Measurements from ENCODE around the gene CYB561D1.
"Not testable (repeated sequence)": the region's sequence is repeated elsewhere in the genome, so short reads cannot be mapped to it uniquely, and the experiment has no call there.

The CYB561D1 gene

GRCh38 chr1:109493805-109494539, at the start of gene CYB561D1:
CYB561D1 (plus strand) TSS chr1:109494094; CDS start chr1:109494140, 46 bp downstream.
- no peaks in the 10 kb centered on the region for H3K9me3 ChIP-seq (ENCODE audit: control insufficient read depth in 1 of 2, low read length in 2 of 2)
- H3K9ac ChIP-seq (ENCODE audit: low read depth in 1 of 2, low read length in 2 of 2): peak within 1 kb of the TSS; percentile 67 to 94
- H3K4me1 ChIP-seq (ENCODE audit: control insufficient read depth in 1 of 2, insufficient read depth in 2 of 2, low read length in 2 of 2): peaks cover 20 to 27% of the 10 kb centered on the region in 2 donors
- H3K27ac ChIP-seq (ENCODE audit: low read depth, low read length): peak within 1 kb of the TSS; percentile 69
- H3K4me3 ChIP-seq (ENCODE audit: low read depth in 1 of 2, low read length in 2 of 2): peak within 1 kb of the TSS; percentile 91 to 99
- H3K36me3 ChIP-seq (ENCODE audit: control insufficient read depth in 1 of 2, insufficient read depth in 2 of 2, low read length in 2 of 2): peaks cover 16 to 30% of the 10 kb centered on the region in 2 donors
- H3K27me3 ChIP-seq (ENCODE audit: control insufficient read depth in 1 of 2, insufficient read depth in 2 of 2, low read length in 2 of 2): no peaks in the 10 kb centered on the region

GRCh38 chr1:109444346-109444745, 49.5 kb upstream of the CYB561D1 start:
- no peaks in the 10 kb centered on the region for H3K4me1 ChIP-seq (ENCODE audit: control insufficient read depth in 1 of 2, insufficient read depth in 2 of 2, low read length in 2 of 2)
- no peak overlapping the region for H3K4me3 ChIP-seq (ENCODE audit: low read depth in 1 of 2, low read length in 2 of 2)
- H3K9me3 ChIP-seq (ENCODE audit: control insufficient read depth in 1 of 2, low read length in 2 of 2): no peaks in the 10 kb centered on the region

GRCh38 chr1:109445949-109446695, 47.8 kb upstream of the CYB561D1 start:
- H3K27ac ChIP-seq (ENCODE audit: low read depth, low read length); H3K4me1 ChIP-seq (ENCODE audit: control insufficient read depth in 1 of 2, insufficient read depth in 2 of 2, low read length in 2 of 2); H3K36me3 ChIP-seq (ENCODE audit: control insufficient read depth in 1 of 2, insufficient read depth in 2 of 2, low read length in 2 of 2); H3K9ac ChIP-seq (ENCODE audit: low read depth in 1 of 2, low read length in 2 of 2); H3K9me3 ChIP-seq (ENCODE audit: control insufficient read depth in 1 of 2, low read length in 2 of 2); H3K4me3 ChIP-seq (ENCODE audit: low read depth in 1 of 2, low read length in 2 of 2): not testable (repeated sequence)
- peaks cover 7 to 13% of the 10 kb centered on the region in 2 donors for H3K27me3 ChIP-seq (ENCODE audit: control insufficient read depth in 1 of 2, insufficient read depth in 2 of 2, low read length in 2 of 2)

More at GRCh38 chr1:109444346-109444745, 49.5 kb upstream of the CYB561D1 start:
- no peak overlapping the region for H3K27ac ChIP-seq (ENCODE audit: low read depth, low read length)
- peaks cover 7 to 13% of the 10 kb centered on the region in 2 donors for H3K27me3 ChIP-seq (ENCODE audit: control insufficient read depth in 1 of 2, insufficient read depth in 2 of 2, low read length in 2 of 2)
- no peak overlapping the region for H3K9ac ChIP-seq (ENCODE audit: low read depth in 1 of 2, low read length in 2 of 2)
- H3K36me3 ChIP-seq (ENCODE audit: control insufficient read depth in 1 of 2, insufficient read depth in 2 of 2, low read length in 2 of 2): no peaks in the 10 kb centered on the region

GRCh38 chr1:109447524-109447923, 46.4 kb upstream of the CYB561D1 start:
- H3K4me3 ChIP-seq (ENCODE audit: low read depth in 1 of 2, low read length in 2 of 2): no peak overlapping the region
- no peaks in the 10 kb centered on the region for H3K4me1 ChIP-seq (ENCODE audit: control insufficient read depth in 1 of 2, insufficient read depth in 2 of 2, low read length in 2 of 2)
- H3K36me3 ChIP-seq (ENCODE audit: control insufficient read depth in 1 of 2, insufficient read depth in 2 of 2, low read length in 2 of 2): no peaks in the 10 kb centered on the region
- H3K9ac ChIP-seq (ENCODE audit: low read depth in 1 of 2, low read length in 2 of 2): no peak overlapping the region
- no peak overlapping the region for H3K27ac ChIP-seq (ENCODE audit: low read depth, low read length)
- H3K27me3 ChIP-seq (ENCODE audit: control insufficient read depth in 1 of 2, insufficient read depth in 2 of 2, low read length in 2 of 2): peaks cover 4 to 6% of the 10 kb centered on the region in 2 donors
- H3K9me3 ChIP-seq (ENCODE audit: control insufficient read depth in 1 of 2, low read length in 2 of 2): no peaks in the 10 kb centered on the region

GRCh38 chr1:109454497-109455133, 39.3 kb upstream of the CYB561D1 start:
- Histone ChIP-seq H3K36me3 (ENCODE audit: control insufficient read depth in 1 of 2, insufficient read depth in 2 of 2, low read length in 2 of 2) (no peaks in the 10 kb centered on the region), H3K4me1 (ENCODE audit: control insufficient read depth in 1 of 2, insufficient read depth in 2 of 2, low read length in 2 of 2) (no peaks in the 10 kb centered on the region), H3K4me3 (ENCODE audit: low read depth in 1 of 2, low read length in 2 of 2) (no peak overlapping the region), H3K9me3 (ENCODE audit: control insufficient read depth in 1 of 2, low read length in 2 of 2) (peaks cover 2 to 9% of the 10 kb centered on the region in 2 donors), H3K27ac (ENCODE audit: low read depth, low read length) (no peak overlapping the region), H3K27me3 (ENCODE audit: control insufficient read depth in 1 of 2, insufficient read depth in 2 of 2, low read length in 2 of 2) (no peaks in the 10 kb centered on the region), H3K9ac (ENCODE audit: low read depth in 1 of 2, low read length in 2 of 2) (no peak overlapping the region)

- no peak overlapping the region for H3K4me3 ChIP-seq (ENCODE audit: low read depth in 1 of 2, low read length in 2 of 2)
- H3K36me3 ChIP-seq (ENCODE audit: control insufficient read depth in 1 of 2, insufficient read depth in 2 of 2, low read length in 2 of 2): no peaks in the 10 kb centered on the region
- H3K9ac ChIP-seq (ENCODE audit: low read depth in 1 of 2, low read length in 2 of 2): no peak overlapping the region
- no peaks in the 10 kb centered on the region for H3K4me1 ChIP-seq (ENCODE audit: control insufficient read depth in 1 of 2, insufficient read depth in 2 of 2, low read length in 2 of 2)
- H3K27me3 ChIP-seq (ENCODE audit: control insufficient read depth in 1 of 2, insufficient read depth in 2 of 2, low read length in 2 of 2): peaks cover 0 to 4% of the 10 kb centered on the region in 2 donors
- H3K27ac ChIP-seq (ENCODE audit: low read depth, low read length): no peak overlapping the region
- peaks cover 2 to 9% of the 10 kb centered on the region in 2 donors for H3K9me3 ChIP-seq (ENCODE audit: control insufficient read depth in 1 of 2, low read length in 2 of 2)
Observed at GRCh38 chr1:109457819-109458218, 36.1 kb upstream of the CYB561D1 start.

GRCh38 chr1:109466125-109466451, 27.8 kb upstream of the CYB561D1 start:
- no peak overlapping the region for H3K9ac ChIP-seq (ENCODE audit: low read depth in 1 of 2, low read length in 2 of 2)
- no peaks in the 10 kb centered on the region for H3K9me3 ChIP-seq (ENCODE audit: control insufficient read depth in 1 of 2, low read length in 2 of 2)
- H3K4me3 ChIP-seq (ENCODE audit: low read depth in 1 of 2, low read length in 2 of 2): peak overlapping the region; percentile 49 to 65
- peak overlapping the region; percentile 3 for H3K27ac ChIP-seq (ENCODE audit: low read depth, low read length)
- no peaks in the 10 kb centered on the region for H3K36me3 ChIP-seq (ENCODE audit: control insufficient read depth in 1 of 2, insufficient read depth in 2 of 2, low read length in 2 of 2)
- peaks cover 49 to 67% of the 10 kb centered on the region in 2 donors for H3K27me3 ChIP-seq (ENCODE audit: control insufficient read depth in 1 of 2, insufficient read depth in 2 of 2, low read length in 2 of 2)
- peaks cover 0 to 4% of the 10 kb centered on the region in 2 donors for H3K4me1 ChIP-seq (ENCODE audit: control insufficient read depth in 1 of 2, insufficient read depth in 2 of 2, low read length in 2 of 2)

GRCh38 chr1:109466452-109467300, 27.2 kb upstream of the CYB561D1 start, which contains the start of gene SYPL2:
SYPL2 (plus strand) TSS chr1:109466546; CDS start chr1:109466844, 298 bp downstream.
- peak within 1 kb of the TSS; percentile 49 to 65 for H3K4me3 ChIP-seq (ENCODE audit: low read depth in 1 of 2, low read length in 2 of 2)
- peaks cover 51 to 67% of the 10 kb centered on the region in 2 donors for H3K27me3 ChIP-seq (ENCODE audit: control insufficient read depth in 1 of 2, insufficient read depth in 2 of 2, low read length in 2 of 2)
- no peaks in the 10 kb centered on the region for H3K36me3 ChIP-seq (ENCODE audit: control insufficient read depth in 1 of 2, insufficient read depth in 2 of 2, low read length in 2 of 2)
- H3K9me3 ChIP-seq (ENCODE audit: control insufficient read depth in 1 of 2, low read length in 2 of 2): no peaks in the 10 kb centered on the region
- H3K9ac ChIP-seq (ENCODE audit: low read depth in 1 of 2, low read length in 2 of 2): no peak within 1 kb of the TSS
- H3K4me1 ChIP-seq (ENCODE audit: control insufficient read depth in 1 of 2, insufficient read depth in 2 of 2, low read length in 2 of 2): peaks cover 0 to 4% of the 10 kb centered on the region in 2 donors
- H3K27ac ChIP-seq (ENCODE audit: low read depth, low read length): peak within 1 kb of the TSS; percentile 10

- Histone ChIP-seq H3K9ac (ENCODE audit: low read depth in 1 of 2, low read length in 2 of 2) (no peak overlapping the region), H3K36me3 (ENCODE audit: control insufficient read depth in 1 of 2, insufficient read depth in 2 of 2, low read length in 2 of 2) (no peaks in the 10 kb centered on the region), H3K9me3 (ENCODE audit: control insufficient read depth in 1 of 2, low read length in 2 of 2) (no peaks in the 10 kb centered on the region), H3K27me3 (ENCODE audit: control insufficient read depth in 1 of 2, insufficient read depth in 2 of 2, low read length in 2 of 2) (peaks cover 51 to 67% of the 10 kb centered on the region in 2 donors), H3K4me3 (ENCODE audit: low read depth in 1 of 2, low read length in 2 of 2) (no peak overlapping the region), H3K4me1 (ENCODE audit: control insufficient read depth in 1 of 2, insufficient read depth in 2 of 2, low read length in 2 of 2) (peaks cover 0 to 4% of the 10 kb centered on the region in 2 donors), H3K27ac (ENCODE audit: low read depth, low read length) (no peak overlapping the region)
Observed at GRCh38 chr1:109467301-109467777, 26.6 kb upstream of the CYB561D1 start.
